HepG2 (cell line): Measurements from ENCODE around the gene MAPK8IP3. TPM values are rescaled to one million over a fixed set of nuclear protein-coding genes. Genes with fewer than 3 reads are reported as not detected.

Experiments
- ASH2L ChIP-seq: fragments of 300-600, 200-600 bp; sonication (generic); IDR thresholded peaks from 2 replicates; pipeline ENCODE4 v1.7.0; 2017; ENCODE audit warnings: low read depth, mild to moderate bottlenecking, moderate library complexity, mixed read lengths, low read length; ENCODE audit not compliant: insufficient read length
- BRD4 ChIP-seq: sonication (generic); formaldehyde crosslinking; IDR thresholded peaks from 2 replicates; pipeline ENCODE4 v1.4.0; 2020; ENCODE audit warnings: missing genetic modification reagents
- CREM ChIP-seq, 2 experiments: sonication (generic) in 1 of 2; formaldehyde crosslinking in 1 of 2; IDR thresholded peaks; 2 replicates each; pipeline versions ENCODE4 v1.4.0 to v1.6.1; 2016 to 2020; ENCODE audit warnings: antibody characterized with exemption in 1 of 2, mild to moderate bottlenecking in 1 of 2, missing genetic modification reagents in 1 of 2
- HDAC1 ChIP-seq: sonication (generic); formaldehyde crosslinking; IDR thresholded peaks from 2 replicates; pipeline ENCODE4 v1.5.1; 2020; ENCODE audit warnings: mild to moderate bottlenecking, missing genetic modification reagents
- KLF13 ChIP-seq: sonication (generic); formaldehyde crosslinking; IDR thresholded peaks from 2 replicates; pipeline ENCODE4 v1.4.0; 2020; ENCODE audit warnings: mild to moderate bottlenecking, missing genetic modification reagents
- MAFG ChIP-seq: sonication (generic); formaldehyde crosslinking; IDR thresholded peaks from 2 replicates; pipeline ENCODE4 v1.5.1; 2020; ENCODE audit warnings: mild to moderate bottlenecking, missing genetic modification reagents
- NFIC ChIP-seq: IDR thresholded peaks from 2 replicates; pipeline ENCODE4 v1.6.1; 2012; ENCODE audit warnings: mild to moderate bottlenecking, low read length, inconsistent platforms
- NFRKB ChIP-seq: fragments of 450-650 bp; IDR thresholded peaks from 2 replicates; pipeline ENCODE4 v1.6.1; 2017
- PAF1 ChIP-seq: IDR thresholded peaks from 2 replicates; pipeline ENCODE4 v1.6.1; 2016; ENCODE audit warnings: missing genetic modification reagents, missing compliant biosample characterization
- PCBP1 ChIP-seq: fragments of 200-400 bp; formaldehyde crosslinking; IDR thresholded peaks from 2 replicates; pipeline ENCODE4 v1.6.1; 2017; ENCODE audit warnings: mild to moderate bottlenecking, low read depth, low read length, borderline replicate concordance
- SMARCE1 ChIP-seq: fragments of 450-650 bp; IDR thresholded peaks from 2 replicates; pipeline ENCODE4 v1.6.1; 2017; ENCODE audit warnings: borderline replicate concordance
- ZFX ChIP-seq: sonication (generic); formaldehyde crosslinking; IDR thresholded peaks from 2 replicates; pipeline ENCODE4 v1.4.0; 2020; ENCODE audit warnings: mild to moderate bottlenecking, low read depth, missing genetic modification reagents, moderate library complexity
- ZNF235 ChIP-seq: sonication (generic); formaldehyde crosslinking; IDR thresholded peaks from 2 replicates; pipeline ENCODE4 v1.8.1; 2023; ENCODE audit warnings: mild to moderate bottlenecking, missing genetic modification reagents, borderline replicate concordance
- ZNF678 ChIP-seq: sonication (generic); formaldehyde crosslinking; IDR thresholded peaks from 2 replicates; pipeline ENCODE4 v1.4.0; 2020; ENCODE audit warnings: mild to moderate bottlenecking, missing genetic modification reagents
- ZNF749 ChIP-seq: sonication (generic); formaldehyde crosslinking; IDR thresholded peaks from 2 replicates; pipeline ENCODE4 v1.8.0; 2022; ENCODE audit warnings: mild to moderate bottlenecking, missing genetic modification reagents, moderate library complexity, borderline replicate concordance
- ZNF780A ChIP-seq: sonication (generic); formaldehyde crosslinking; IDR thresholded peaks from 2 replicates; pipeline ENCODE4 v1.8.0; 2022; ENCODE audit warnings: mild to moderate bottlenecking, missing genetic modification reagents, moderate library complexity
- ZNF83 ChIP-seq: sonication (generic); formaldehyde crosslinking; IDR thresholded peaks from 2 replicates; pipeline ENCODE4 v1.4.0; 2020; ENCODE audit warnings: missing genetic modification reagents, mild to moderate bottlenecking, borderline replicate concordance
- ZNF879 ChIP-seq: sonication (generic); formaldehyde crosslinking; IDR thresholded peaks from 2 replicates; pipeline ENCODE4 v1.8.1; 2023; ENCODE audit warnings: missing genetic modification reagents
- polyA plus RNA-seq, 8 experiments: library from polyadenylated mRNA; depleted of rRNA in 3 of 8; stranded (reverse) in 7 of 8; unstranded in 1 of 8; fragments of >200 nt; fragmentation: Illumina TruSeq in 4 of 8; extraction: Trizol in 4 of 8; gene quantifications; 2 replicates each; pipeline versions ENCODE4 v1.2.1 to v1.2.3, GENCODE V29; 2011 to 2016; ENCODE audit warnings: low read depth in 4 of 8, missing spikeins in 1 of 8, mixed read lengths in 1 of 8; ENCODE audit not compliant: insufficient read depth in 1 of 8
- total RNA-seq, 5 experiments: library from RNA; depleted of rRNA; stranded (reverse); fragments of >200 nt; fragmentation: Illumina TruSeq; extraction: Trizol; gene quantifications; 2 replicates each; pipeline ENCODE4 v1.2.3, GENCODE V29; 2016; ENCODE audit warnings: low read depth in 1 of 5
- TF ChIP-seq, protein P1 (sequence below): sonication (generic); formaldehyde crosslinking; IDR thresholded peaks from 2 replicates; pipeline ENCODE4 v1.8.0; 2022; ENCODE audit warnings: mild to moderate bottlenecking, missing genetic modification reagents
- TF ChIP-seq, protein P2 (sequence below): sonication (generic); formaldehyde crosslinking; IDR thresholded peaks from 2 replicates; pipeline ENCODE4 v1.8.0; 2022; ENCODE audit warnings: missing genetic modification reagents, mild to moderate bottlenecking, moderate library complexity, borderline replicate concordance
- TF ChIP-seq, protein P3 (sequence below): sonication (generic); formaldehyde crosslinking; IDR thresholded peaks from 2 replicates; pipeline ENCODE4 v1.8.1; 2023; ENCODE audit warnings: mild to moderate bottlenecking, missing genetic modification reagents
- TF ChIP-seq, protein P4 (sequence below): sonication (generic); formaldehyde crosslinking; IDR thresholded peaks from 2 replicates; pipeline ENCODE4 v1.4.0; 2020; ENCODE audit warnings: missing genetic modification reagents, borderline replicate concordance

Gene MAPK8IP3
- total and polyA plus RNA-seq, 2 of the 13 experiments (the other 11 are each of a cell fraction or from before 2014, with no cell fraction given) = 25.1 to 41.7 TPM

DNA sequence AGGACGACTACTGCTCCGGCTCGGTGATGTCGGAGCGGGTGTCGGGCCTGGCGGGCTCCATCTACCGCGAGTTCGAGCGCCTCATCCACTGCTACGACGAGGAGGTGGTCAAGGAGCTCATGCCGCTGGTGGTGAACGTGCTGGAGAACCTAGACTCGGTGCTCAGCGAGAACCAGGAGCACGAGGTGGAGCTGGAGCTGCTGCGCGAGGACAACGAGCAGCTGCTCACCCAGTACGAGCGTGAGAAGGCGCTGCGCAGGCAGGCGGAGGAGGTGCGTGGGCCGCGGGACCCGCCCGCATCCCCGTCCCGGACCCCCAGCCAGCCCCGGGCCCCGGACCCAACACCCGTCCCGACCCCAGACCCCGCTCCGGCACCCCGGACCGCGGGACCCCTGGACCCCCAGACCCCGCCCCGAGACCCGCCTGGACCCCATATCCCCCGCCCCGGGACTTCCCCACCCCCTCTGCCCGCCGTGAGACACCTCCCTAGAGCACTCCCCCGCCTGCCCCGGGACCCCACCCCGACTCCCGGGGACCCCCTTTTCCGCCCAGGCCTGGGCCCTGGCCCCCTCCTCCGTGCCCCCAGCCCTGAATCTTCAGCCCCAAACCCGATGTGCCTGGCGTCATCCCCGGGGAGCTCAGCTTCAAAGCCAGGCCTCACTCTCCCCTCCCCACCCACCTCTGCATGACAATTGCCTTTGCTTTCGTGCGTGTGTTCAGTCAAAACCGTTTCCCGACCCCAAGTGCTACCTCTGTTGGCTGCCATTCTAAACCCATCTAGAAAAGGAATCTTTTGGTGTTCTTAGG lies 594 bp downstream of the MAPK8IP3 start (continued):
- TF ChIP-seq, protein P1, sequence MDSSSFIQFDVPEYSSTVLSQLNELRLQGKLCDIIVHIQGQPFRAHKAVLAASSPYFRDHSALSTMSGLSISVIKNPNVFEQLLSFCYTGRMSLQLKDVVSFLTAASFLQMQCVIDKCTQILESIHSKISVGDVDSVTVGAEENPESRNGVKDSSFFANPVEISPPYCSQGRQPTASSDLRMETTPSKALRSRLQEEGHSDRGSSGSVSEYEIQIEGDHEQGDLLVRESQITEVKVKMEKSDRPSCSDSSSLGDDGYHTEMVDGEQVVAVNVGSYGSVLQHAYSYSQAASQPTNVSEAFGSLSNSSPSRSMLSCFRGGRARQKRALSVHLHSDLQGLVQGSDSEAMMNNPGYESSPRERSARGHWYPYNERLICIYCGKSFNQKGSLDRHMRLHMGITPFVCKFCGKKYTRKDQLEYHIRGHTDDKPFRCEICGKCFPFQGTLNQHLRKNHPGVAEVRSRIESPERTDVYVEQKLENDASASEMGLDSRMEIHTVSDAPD (CRISPR knock-in tag) = 0 out of 2 replicates have a peak, but pooled peaks have one; percentile 10
- TF ChIP-seq CREM (IDR thresholded peaks at IDR 0.05) = no peak
- TF ChIP-seq CREM (CRISPR knock-in tag; IDR thresholded peaks at IDR 0.05) = no peak
- no peak for TF ChIP-seq NFRKB
- no peak for TF ChIP-seq BRD4 (CRISPR knock-in tag)
- TF ChIP-seq NFIC = no peak
- TF ChIP-seq ZFX = peak; percentile 60
- TF ChIP-seq, protein P2, sequence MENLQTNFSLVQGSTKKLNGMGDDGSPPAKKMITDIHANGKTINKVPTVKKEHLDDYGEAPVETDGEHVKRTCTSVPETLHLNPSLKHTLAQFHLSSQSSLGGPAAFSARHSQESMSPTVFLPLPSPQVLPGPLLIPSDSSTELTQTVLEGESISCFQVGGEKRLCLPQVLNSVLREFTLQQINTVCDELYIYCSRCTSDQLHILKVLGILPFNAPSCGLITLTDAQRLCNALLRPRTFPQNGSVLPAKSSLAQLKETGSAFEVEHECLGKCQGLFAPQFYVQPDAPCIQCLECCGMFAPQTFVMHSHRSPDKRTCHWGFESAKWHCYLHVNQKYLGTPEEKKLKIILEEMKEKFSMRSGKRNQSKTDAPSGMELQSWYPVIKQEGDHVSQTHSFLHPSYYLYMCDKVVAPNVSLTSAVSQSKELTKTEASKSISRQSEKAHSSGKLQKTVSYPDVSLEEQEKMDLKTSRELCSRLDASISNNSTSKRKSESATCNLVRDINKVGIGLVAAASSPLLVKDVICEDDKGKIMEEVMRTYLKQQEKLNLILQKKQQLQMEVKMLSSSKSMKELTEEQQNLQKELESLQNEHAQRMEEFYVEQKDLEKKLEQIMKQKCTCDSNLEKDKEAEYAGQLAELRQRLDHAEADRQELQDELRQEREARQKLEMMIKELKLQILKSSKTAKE (CRISPR knock-in tag) = no peak
- no peak for TF ChIP-seq PCBP1
- 0 out of 2 replicates have a peak, but pooled peaks have one; percentile 33 for TF ChIP-seq MAFG
- no peak for TF ChIP-seq HDAC1 (CRISPR knock-in tag)
- TF ChIP-seq ZNF780A = 0 out of 2 replicates have a peak, but pooled peaks have one; percentile 9
- TF ChIP-seq ZNF749 = peak; percentile 33; the same call in 1 of the 2 replicates
- no peak for TF ChIP-seq SMARCE1
- TF ChIP-seq, protein P3, sequence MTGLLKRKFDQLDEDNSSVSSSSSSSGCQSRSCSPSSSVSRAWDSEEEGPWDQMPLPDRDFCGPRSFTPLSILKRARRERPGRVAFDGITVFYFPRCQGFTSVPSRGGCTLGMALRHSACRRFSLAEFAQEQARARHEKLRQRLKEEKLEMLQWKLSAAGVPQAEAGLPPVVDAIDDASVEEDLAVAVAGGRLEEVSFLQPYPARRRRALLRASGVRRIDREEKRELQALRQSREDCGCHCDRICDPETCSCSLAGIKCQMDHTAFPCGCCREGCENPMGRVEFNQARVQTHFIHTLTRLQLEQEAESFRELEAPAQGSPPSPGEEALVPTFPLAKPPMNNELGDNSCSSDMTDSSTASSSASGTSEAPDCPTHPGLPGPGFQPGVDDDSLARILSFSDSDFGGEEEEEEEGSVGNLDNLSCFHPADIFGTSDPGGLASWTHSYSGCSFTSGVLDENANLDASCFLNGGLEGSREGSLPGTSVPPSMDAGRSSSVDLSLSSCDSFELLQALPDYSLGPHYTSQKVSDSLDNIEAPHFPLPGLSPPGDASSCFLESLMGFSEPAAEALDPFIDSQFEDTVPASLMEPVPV (CRISPR knock-in tag) = 0 out of 2 replicates have a peak, but pooled peaks have one; percentile 48
- TF ChIP-seq ZNF678 = 0 out of 2 replicates have a peak, but pooled peaks have one; percentile 0
- no peak for TF ChIP-seq ZNF879 (CRISPR knock-in tag)
- TF ChIP-seq ZNF235 (CRISPR knock-in tag) = 0 out of 2 replicates have a peak, but pooled peaks have one; percentile 2
- no peak for TF ChIP-seq KLF13 (CRISPR knock-in tag)
- TF ChIP-seq ASH2L = peak; percentile 13
- TF ChIP-seq, protein P4, sequence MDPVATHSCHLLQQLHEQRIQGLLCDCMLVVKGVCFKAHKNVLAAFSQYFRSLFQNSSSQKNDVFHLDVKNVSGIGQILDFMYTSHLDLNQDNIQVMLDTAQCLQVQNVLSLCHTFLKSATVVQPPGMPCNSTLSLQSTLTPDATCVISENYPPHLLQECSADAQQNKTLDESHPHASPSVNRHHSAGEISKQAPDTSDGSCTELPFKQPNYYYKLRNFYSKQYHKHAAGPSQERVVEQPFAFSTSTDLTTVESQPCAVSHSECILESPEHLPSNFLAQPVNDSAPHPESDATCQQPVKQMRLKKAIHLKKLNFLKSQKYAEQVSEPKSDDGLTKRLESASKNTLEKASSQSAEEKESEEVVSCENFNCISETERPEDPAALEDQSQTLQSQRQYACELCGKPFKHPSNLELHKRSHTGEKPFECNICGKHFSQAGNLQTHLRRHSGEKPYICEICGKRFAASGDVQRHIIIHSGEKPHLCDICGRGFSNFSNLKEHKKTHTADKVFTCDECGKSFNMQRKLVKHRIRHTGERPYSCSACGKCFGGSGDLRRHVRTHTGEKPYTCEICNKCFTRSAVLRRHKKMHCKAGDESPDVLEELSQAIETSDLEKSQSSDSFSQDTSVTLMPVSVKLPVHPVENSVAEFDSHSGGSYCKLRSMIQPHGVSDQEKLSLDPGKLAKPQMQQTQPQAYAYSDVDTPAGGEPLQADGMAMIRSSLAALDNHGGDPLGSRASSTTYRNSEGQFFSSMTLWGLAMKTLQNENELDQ (CRISPR knock-in tag) = no peak
- no peak for TF ChIP-seq PAF1 (CRISPR knock-in tag)
- TF ChIP-seq ZNF83 (CRISPR knock-in tag) = 0 out of 2 replicates have a peak, but pooled peaks have one; percentile 61
